Fibroblast of upper back skin (primary cell): ENCODE measurements around the gene NSRP1.
"Not testable (repeated sequence)": the region's sequence is repeated elsewhere in the genome, so short reads cannot be mapped to it uniquely, and the experiment has no call there.

Source experiments
- DNase-seq: peaks from one replicate; pipeline ENCODE4 v3.0.0-alpha.2; 2013

Gene NSRP1

GRCh38 chr17:30188211-30188939, 71.8 kb downstream of the NSRP1 start:
- DNase-seq = no peak

- DNase-seq = no peak
Observed at GRCh38 chr17:30191072-30191471, 74.5 kb downstream of the NSRP1 start.

GRCh38 chr17:30196504-30196903, 79.9 kb downstream of the NSRP1 start:
- no peak for DNase-seq

GRCh38 chr17:30197416-30197815, 80.8 kb downstream of the NSRP1 start:
- DNase-seq = no peak

- DNase-seq = no peak
Observed at GRCh38 chr17:30199600-30199999, 83.0 kb downstream of the NSRP1 start.

- DNase-seq = no peak
Observed at GRCh38 chr17:30200106-30200505, 83.5 kb downstream of the NSRP1 start.

- not testable (repeated sequence) for DNase-seq
Observed at GRCh38 chr17:30200656-30201055, 84.0 kb downstream of the NSRP1 start.

GRCh38 chr17:30203471-30203981, 86.9 kb downstream of the NSRP1 start:
- DNase-seq = no peak

GRCh38 chr17:30207655-30208054, 91.0 kb downstream of the NSRP1 start:
- DNase-seq = no peak

- DNase-seq = no peak
Observed at GRCh38 chr17:30208214-30208613, 91.6 kb downstream of the NSRP1 start.

GRCh38 chr17:30209930-30210329, 93.3 kb downstream of the NSRP1 start:
- no peak for DNase-seq

GRCh38 chr17:30210366-30210765, 93.8 kb downstream of the NSRP1 start:
- DNase-seq = no peak

GRCh38 chr17:30210901-30211300, 94.3 kb downstream of the NSRP1 start:
- DNase-seq = no peak

GRCh38 chr17:30211371-30211770, 94.8 kb downstream of the NSRP1 start:
- no peak for DNase-seq

GRCh38 chr17:30212750-30213149, 96.1 kb downstream of the NSRP1 start:
- DNase-seq = no peak

GRCh38 chr17:30217054-30217453, 100.4 kb downstream of the NSRP1 start:
- DNase-seq = no peak

GRCh38 chr17:30217746-30218245, 101.2 kb downstream of the NSRP1 start:
- DNase-seq = no peak

- DNase-seq = no peak
Observed at GRCh38 chr17:30218799-30219198, 102.2 kb downstream of the NSRP1 start.

- DNase-seq = no peak
Observed at GRCh38 chr17:30219315-30219714, 102.7 kb downstream of the NSRP1 start.

- no peak for DNase-seq
Observed at GRCh38 chr17:30219833-30220232, 103.2 kb downstream of the NSRP1 start.

- DNase-seq = no peak
Observed at GRCh38 chr17:30220414-30220813, 103.8 kb downstream of the NSRP1 start.

GRCh38 chr17:30221346-30221745, 104.7 kb downstream of the NSRP1 start:
- DNase-seq = no peak

- DNase-seq = no peak
Observed at GRCh38 chr17:30222251-30222650, 105.6 kb downstream of the NSRP1 start.

GRCh38 chr17:30222721-30223175, 106.1 kb downstream of the NSRP1 start:
- DNase-seq = no peak
